SK-N-SH (cell line): Measurements from ENCODE around the gene CCNF. TPM values are rescaled to one million over a fixed set of nuclear protein-coding genes. Genes with fewer than 3 reads are reported as not detected.

Experiments used
- CTCF ChIA-PET: fragments of 300-600, 350-600 bp; formaldehyde crosslinking; extraction: SDS; loops from one replicate; lab custom pipeline; 2021; lab: Yijun Ruan, JAX
- POLR2A ChIA-PET: fragments of 350-600 bp; sonication (Branson Sonifier 250); formaldehyde crosslinking; extraction: SDS; loops from one replicate; lab custom pipeline; 2020; ENCODE audit warnings: antibody characterized with exemption, inconsistent platforms; lab: Yijun Ruan, JAX
- DNase-seq: peaks from one replicate; pipeline ENCODE4 v3.0.0; 2012
- H2AFZ ChIP-seq: fragments of 200-600 bp; sonication (generic); 2 replicates; pipeline ENCODE4 v1.8.1; 2016; ENCODE audit warnings: antibody characterized with exemption, mild to moderate bottlenecking, low read depth
- H3F3A ChIP-seq: fragments of 200-600 bp; sonication (generic); replicated peaks from 2 replicates; pipeline ENCODE3; 2016; ENCODE audit warnings: antibody characterized with exemption, mild to moderate bottlenecking; ENCODE audit not compliant: insufficient read depth
- H3K27ac ChIP-seq, 2 experiments: fragments of 200-500 bp in 1 of 2; fragments of 200-600 bp in 1 of 2; sonication (Bioruptor generic) in 1 of 2; sonication (generic), shearing (Covaris generic) in 1 of 2; 2 replicates each; pipeline versions ENCODE4 v1.5.1 to v1.6.1; 2014 to 2016; ENCODE audit warnings: low read depth in 2 of 2, inconsistent platforms in 1 of 2, low read length in 1 of 2, mild to moderate bottlenecking in 1 of 2, mixed read lengths in 1 of 2
- H3K27me3 ChIP-seq: fragments of 200-600 bp; sonication (generic), shearing (Covaris generic); 2 replicates; pipeline ENCODE4 v1.6.1; 2016; ENCODE audit warnings: mixed run types; ENCODE audit not compliant: insufficient read depth
- H3K36me3 ChIP-seq, 2 experiments: fragments of 200-500 bp in 1 of 2; fragments of 200-600 bp in 1 of 2; sonication (Bioruptor generic) in 1 of 2; sonication (generic) in 1 of 2; replicated peaks in 1 of 2; 2 replicates each; pipeline versions ENCODE3 to v1.5.1; 2014 to 2016; ENCODE audit warnings: low read length in 1 of 2, mild to moderate bottlenecking in 1 of 2; ENCODE audit not compliant: insufficient read depth in 2 of 2, control insufficient read depth in 1 of 2
- H3K4me1 ChIP-seq, 2 experiments: fragments of 200-500 bp in 1 of 2; fragments of 200-600 bp in 1 of 2; sonication (Bioruptor generic) in 1 of 2; sonication (generic), shearing (Covaris generic) in 1 of 2; 2 replicates each; pipeline versions ENCODE4 v1.5.1 to v1.6.1; 2014 to 2016; ENCODE audit warnings: low read depth in 1 of 2, low read length in 1 of 2, mixed run types in 1 of 2; ENCODE audit not compliant: insufficient read depth in 2 of 2, control insufficient read depth in 1 of 2
- H3K4me2 ChIP-seq: fragments of 200-600 bp; sonication (generic), shearing (Covaris generic); 2 replicates; pipeline ENCODE4 v1.6.1; 2017; ENCODE audit warnings: mixed run types
- H3K4me3 ChIP-seq, 2 experiments: fragments of 200-500 bp in 1 of 2; fragments of 200-600 bp in 1 of 2; sonication (Bioruptor generic) in 1 of 2; sonication (generic), shearing (Covaris generic) in 1 of 2; 2 replicates each; pipeline versions ENCODE4 v1.5.1 to v1.8.1; 2014 to 2016; ENCODE audit warnings: low read depth in 2 of 2, inconsistent platforms in 1 of 2, low read length in 1 of 2, mild to moderate bottlenecking in 1 of 2, mixed read lengths in 1 of 2, moderate library complexity in 1 of 2
- H3K79me2 ChIP-seq: fragments of 200-600 bp; sonication (generic); 2 replicates; pipeline ENCODE4 v1.8.1; 2017; ENCODE audit warnings: mild to moderate bottlenecking; ENCODE audit not compliant: insufficient read depth
- H3K9ac ChIP-seq: fragments of 200-600 bp; sonication (generic); 2 replicates; pipeline ENCODE4 v1.6.1; 2017; ENCODE audit warnings: mixed run types
- H3K9me2 ChIP-seq: fragments of 200-600 bp; sonication (generic); 2 replicates; pipeline ENCODE4 v1.6.1; 2017; ENCODE audit warnings: mixed run types
- H3K9me3 ChIP-seq: fragments of 200-600 bp; sonication (generic); 2 replicates; pipeline ENCODE4 v1.6.1; 2017; ENCODE audit warnings: mixed run types, mild to moderate bottlenecking, moderate library complexity
- H4K20me1 ChIP-seq: fragments of 200-600 bp; sonication (generic); 2 replicates; pipeline ENCODE4 v1.6.1; 2017; ENCODE audit warnings: mild to moderate bottlenecking, mixed run types; ENCODE audit not compliant: insufficient read depth
- CHD2 ChIP-seq: fragments of 150-350 bp; IDR thresholded peaks from 2 replicates; pipeline ENCODE4 v1.6.1; 2018; ENCODE audit warnings: low read length; ENCODE audit not compliant: partially characterized antibody
- EP300 ChIP-seq, 2 experiments: IDR thresholded peaks; 2 replicates each; pipeline versions ENCODE4 v1.4.0 to v1.6.1; 2012; ENCODE audit warnings: borderline replicate concordance in 1 of 2, low read depth in 1 of 2, low read length in 1 of 2
- FOXJ3 ChIP-seq: sonication (generic); formaldehyde crosslinking; IDR thresholded peaks from 2 replicates; pipeline ENCODE4 v1.5.1; 2020; ENCODE audit warnings: mild to moderate bottlenecking, missing genetic modification reagents
- FOXM1 ChIP-seq: IDR thresholded peaks from 2 replicates; pipeline ENCODE4 v1.4.0; 2012; ENCODE audit warnings: low read depth, mild to moderate bottlenecking
- GATA2 ChIP-seq: sonication (generic); formaldehyde crosslinking; IDR thresholded peaks from 2 replicates; pipeline ENCODE4 v1.5.0; 2020; ENCODE audit warnings: mild to moderate bottlenecking, missing genetic modification reagents
- MXI1 ChIP-seq: IDR thresholded peaks from 2 replicates; pipeline ENCODE4 v1.6.1; 2012; ENCODE audit warnings: mild to moderate bottlenecking, low read depth, low read length, improper control_type of control experiment
- RAD21 ChIP-seq: IDR thresholded peaks from 2 replicates; pipeline ENCODE4 v1.6.1; 2012; ENCODE audit warnings: mild to moderate bottlenecking, low read length
- RFX5 ChIP-seq: IDR thresholded peaks from 2 replicates; pipeline ENCODE4 v1.6.1; 2012; ENCODE audit warnings: mild to moderate bottlenecking, improper control_type of control experiment, low read length
- SMC3 ChIP-seq: IDR thresholded peaks from 2 replicates; pipeline ENCODE4 v1.6.1; 2012; ENCODE audit warnings: low read depth, low read length, improper control_type of control experiment
- TAF1 ChIP-seq: IDR thresholded peaks from 2 replicates; pipeline ENCODE4 v1.6.1; 2012; ENCODE audit warnings: low read depth, mild to moderate bottlenecking, low read length, moderate library complexity, borderline replicate concordance
- TCF12 ChIP-seq: IDR thresholded peaks from 2 replicates; pipeline ENCODE4 v1.4.0; 2012
- WGBS: methylation state at CpG from one replicate; pipeline ENCODE4 v1.1.6; 2017; ENCODE audit warnings: low lambda C conversion rate; 5-methylcytosine and 5-hydroxymethylcytosine counted together
- polyA plus RNA-seq, 3 experiments: library from polyadenylated mRNA; depleted of rRNA; stranded (reverse); fragments of >200 nt; gene quantifications; 2 replicates each; pipeline ENCODE4 v1.2.3, GENCODE V29; 2012
- TF ChIP-seq, protein P1 (sequence below): fragments of 150-350 bp; IDR thresholded peaks from 2 replicates; pipeline ENCODE4 v1.6.1; 2017; ENCODE audit warnings: antibody characterized with exemption, low read length, low read depth, borderline replicate concordance
- TF ChIP-seq, protein P2 (sequence below): IDR thresholded peaks from 2 replicates; pipeline ENCODE4 v1.6.1; 2012; ENCODE audit warnings: mild to moderate bottlenecking, low read depth, low read length, moderate library complexity
- TF ChIP-seq, protein P3 (sequence below): fragments of 200-600 bp; sonication (generic); IDR thresholded peaks from 2 replicates; pipeline ENCODE4 v1.6.1; 2017; ENCODE audit warnings: antibody characterized with exemption, mild to moderate bottlenecking, moderate library complexity

CCNF gene
- polyA plus RNA-seq, 1 of the 3 experiments (the other 2 are of a cell fraction) = 4.6 TPM

DNA sequence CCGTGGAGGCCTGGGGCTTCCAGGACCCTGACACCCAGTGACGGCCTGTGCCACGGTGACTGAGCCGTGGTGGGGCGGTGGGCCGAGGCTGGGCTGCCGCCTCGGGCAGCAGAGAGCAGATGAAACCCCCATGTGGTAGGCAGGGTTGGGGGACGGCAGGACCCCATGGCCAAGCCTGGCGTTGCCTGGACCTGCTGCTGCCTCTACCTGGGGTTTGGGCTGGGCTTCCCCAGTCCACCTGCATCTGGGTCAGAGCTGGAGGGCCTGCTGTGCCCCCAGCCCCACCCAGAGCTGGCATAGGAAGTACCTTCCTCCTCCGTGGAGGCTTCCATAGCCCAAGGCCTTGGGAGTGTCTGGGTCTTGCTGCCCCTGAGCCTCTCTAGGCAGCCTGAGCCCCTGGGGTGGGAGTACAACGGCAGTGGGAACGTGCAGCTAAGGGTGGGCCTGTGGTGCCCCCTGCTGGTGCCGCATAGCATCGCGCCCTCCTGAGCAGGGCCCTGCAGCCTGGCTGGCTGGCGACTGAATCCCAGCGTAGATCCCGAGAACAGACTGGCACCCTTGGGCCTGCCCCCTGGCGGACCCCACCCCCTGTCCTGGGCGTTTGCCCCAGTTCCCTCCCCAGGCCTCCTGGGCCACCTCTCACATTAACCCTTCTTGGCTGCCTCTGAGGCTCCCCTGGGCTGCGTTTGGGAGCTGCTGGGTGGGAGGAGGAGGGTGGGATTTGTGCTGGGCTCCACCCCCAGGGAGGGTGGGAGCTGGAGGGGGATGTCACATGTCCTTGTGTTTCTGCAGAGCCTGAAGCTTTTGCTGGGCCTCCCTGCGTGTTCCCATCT is 71.9 kb downstream of the CCNF start (continued):
- no peak for TF ChIP-seq TAF1
- no peak for TF ChIP-seq TCF12
- no peak for TF ChIP-seq FOXM1

DNA sequence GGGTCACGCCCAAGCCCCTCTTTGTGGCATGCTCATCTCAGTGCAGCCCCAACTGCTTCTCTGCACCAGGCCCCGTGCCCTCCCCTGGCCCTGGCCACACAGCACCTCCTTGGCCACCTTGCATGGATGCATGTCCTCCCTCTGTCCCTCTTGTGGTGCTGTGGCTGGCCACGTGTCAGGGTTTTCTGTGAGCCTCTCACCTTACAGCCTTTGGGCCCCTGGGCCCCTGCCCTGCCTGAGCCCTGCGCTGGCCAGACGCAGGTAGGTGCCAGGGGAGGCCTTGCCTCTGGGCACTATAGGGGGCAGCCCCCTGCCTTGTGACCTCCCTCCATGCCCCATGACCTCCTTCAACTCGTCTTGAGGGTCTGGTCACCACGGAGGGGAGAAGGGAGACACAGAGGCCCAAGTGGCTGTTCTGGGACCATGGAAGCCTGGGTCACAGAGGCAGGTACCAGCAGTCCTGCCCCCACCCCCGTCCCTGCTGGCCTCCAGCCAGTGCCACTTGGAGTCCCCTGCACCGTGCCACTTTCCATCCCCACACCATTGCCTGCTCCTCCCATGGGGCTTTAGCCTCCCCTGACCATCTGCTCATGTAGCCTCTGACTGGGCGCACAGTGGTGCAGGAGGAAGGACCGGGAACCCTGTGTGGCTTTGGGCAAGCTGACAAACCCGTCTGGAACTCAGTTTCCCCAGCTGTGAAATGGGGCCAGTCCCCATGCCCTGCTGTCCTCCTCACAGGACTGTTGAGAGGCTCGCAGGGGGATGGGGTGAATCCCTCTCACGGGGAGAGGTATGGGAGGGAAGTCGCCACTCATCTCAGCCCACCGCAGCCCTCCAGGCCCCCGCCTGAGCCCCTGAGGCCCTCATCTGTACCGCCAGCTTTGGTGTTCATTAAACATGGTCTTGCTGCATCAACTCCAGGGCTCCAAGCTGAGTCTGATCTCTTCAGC is 73.0 kb downstream of the CCNF start:
- no peak overlapping the region for H3K9ac ChIP-seq
- peaks cover 0 to 13% of the 10 kb centered on the region in 2 experiments for H3K36me3 ChIP-seq
- DNase-seq = no peak
- H3K79me2 ChIP-seq = no peaks in the 10 kb centered on the region
- H3K27me3 ChIP-seq = no peaks in the 10 kb centered on the region
- H3K4me3 ChIP-seq = no peak overlapping the region
- no peak overlapping the region for H2AFZ ChIP-seq
- H4K20me1 ChIP-seq = 0 out of 2 replicates have a peak, but pooled peaks cover 4% of the 10 kb centered on the region
- no peak overlapping the region for H3K4me2 ChIP-seq
- 87% methylated on average over 11 of the region's 18 CpGs for WGBS
- peaks cover 0 to 19% of the 10 kb centered on the region in 2 experiments; a peak in 1 of 4 replicates for H3K4me1 ChIP-seq
- TF ChIP-seq RFX5 (no peak), MXI1 (no peak), GATA2 (CRISPR knock-in tag) (no peak), FOXJ3 (CRISPR knock-in tag) (no peak), SMC3 (no peak), RAD21 (no peak)
- TF ChIP-seq, protein P1, sequence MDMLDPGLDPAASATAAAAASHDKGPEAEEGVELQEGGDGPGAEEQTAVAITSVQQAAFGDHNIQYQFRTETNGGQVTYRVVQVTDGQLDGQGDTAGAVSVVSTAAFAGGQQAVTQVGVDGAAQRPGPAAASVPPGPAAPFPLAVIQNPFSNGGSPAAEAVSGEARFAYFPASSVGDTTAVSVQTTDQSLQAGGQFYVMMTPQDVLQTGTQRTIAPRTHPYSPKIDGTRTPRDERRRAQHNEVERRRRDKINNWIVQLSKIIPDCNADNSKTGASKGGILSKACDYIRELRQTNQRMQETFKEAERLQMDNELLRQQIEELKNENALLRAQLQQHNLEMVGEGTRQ = no peak
- no peaks in the 10 kb centered on the region for H3K9me2 ChIP-seq
- H3K9me3 ChIP-seq = no peaks in the 10 kb centered on the region
- peaks cover 4% of the 10 kb centered on the region for H3F3A ChIP-seq
- H3K27ac ChIP-seq = no peak overlapping the region; a peak in 1 of 4 replicates
- POLR2A ChIA-PET = interaction anchor here (1.0 to 2.6 kb wide), 6 partner anchors 18 to 72 kb away, joined by 4 to 19 read pairs (median 4); partner anchors contain the start of genes AMDHD2, CCNF, NTN3 and TBC1D24
- CTCF ChIA-PET = interaction anchor here (0.6 to 4.3 kb wide), 34 partner anchors 10 to 307 kb away, joined by 3 to 95 read pairs (median 6); partner anchors contain the start of genes ABCA3, AMDHD2, ATP6V0C and CCNF

DNA sequence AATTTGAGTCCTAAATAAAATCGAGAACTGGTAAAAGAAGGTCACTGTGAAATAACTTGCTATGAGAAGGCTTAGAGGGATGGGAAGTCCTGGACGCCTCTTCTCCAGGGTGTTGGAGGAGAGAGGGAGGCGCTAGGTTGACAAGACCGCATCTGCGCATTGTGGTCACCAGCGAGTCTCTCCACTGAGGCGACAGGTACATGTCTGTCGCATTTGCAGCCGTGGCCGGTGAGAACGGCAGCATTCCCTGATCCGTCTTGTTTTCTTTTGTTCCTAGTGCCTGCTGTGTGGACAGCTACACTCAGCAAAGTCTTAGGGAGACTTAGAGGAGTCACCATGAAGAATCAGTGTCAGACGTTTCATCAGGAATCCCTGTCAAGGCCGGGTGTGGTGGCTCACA is 76.4 kb downstream of the CCNF start:
- Histone ChIP-seq H3K36me3 (no peaks in the 10 kb centered on the region), H3K79me2 (no peaks in the 10 kb centered on the region), H3K4me3 (no peak overlapping the region), H3K9ac (no peak overlapping the region), H4K20me1 (0 out of 2 replicates have a peak, but pooled peaks cover 3% of the 10 kb centered on the region), H3K27ac (no peak overlapping the region), H3K27me3 (no peaks in the 10 kb centered on the region), H3K9me3 (no peaks in the 10 kb centered on the region), H3K4me1 (peaks cover 0 to 10% of the 10 kb centered on the region in 2 experiments; a peak in 1 of 4 replicates), H3F3A (peaks cover 4% of the 10 kb centered on the region), H3K9me2 (no peaks in the 10 kb centered on the region), H3K4me2 (no peak overlapping the region), H2AFZ (no peak overlapping the region)
- ChIA-PET POLR2A (no interaction called here), CTCF (no interaction called here)
- DNase-seq = no peak
- 93% methylated on average over 14 of the region's 14 CpGs for WGBS
- no peak for TF ChIP-seq FOXJ3 (CRISPR knock-in tag)
- no peak for TF ChIP-seq RFX5
- TF ChIP-seq, protein P2, sequence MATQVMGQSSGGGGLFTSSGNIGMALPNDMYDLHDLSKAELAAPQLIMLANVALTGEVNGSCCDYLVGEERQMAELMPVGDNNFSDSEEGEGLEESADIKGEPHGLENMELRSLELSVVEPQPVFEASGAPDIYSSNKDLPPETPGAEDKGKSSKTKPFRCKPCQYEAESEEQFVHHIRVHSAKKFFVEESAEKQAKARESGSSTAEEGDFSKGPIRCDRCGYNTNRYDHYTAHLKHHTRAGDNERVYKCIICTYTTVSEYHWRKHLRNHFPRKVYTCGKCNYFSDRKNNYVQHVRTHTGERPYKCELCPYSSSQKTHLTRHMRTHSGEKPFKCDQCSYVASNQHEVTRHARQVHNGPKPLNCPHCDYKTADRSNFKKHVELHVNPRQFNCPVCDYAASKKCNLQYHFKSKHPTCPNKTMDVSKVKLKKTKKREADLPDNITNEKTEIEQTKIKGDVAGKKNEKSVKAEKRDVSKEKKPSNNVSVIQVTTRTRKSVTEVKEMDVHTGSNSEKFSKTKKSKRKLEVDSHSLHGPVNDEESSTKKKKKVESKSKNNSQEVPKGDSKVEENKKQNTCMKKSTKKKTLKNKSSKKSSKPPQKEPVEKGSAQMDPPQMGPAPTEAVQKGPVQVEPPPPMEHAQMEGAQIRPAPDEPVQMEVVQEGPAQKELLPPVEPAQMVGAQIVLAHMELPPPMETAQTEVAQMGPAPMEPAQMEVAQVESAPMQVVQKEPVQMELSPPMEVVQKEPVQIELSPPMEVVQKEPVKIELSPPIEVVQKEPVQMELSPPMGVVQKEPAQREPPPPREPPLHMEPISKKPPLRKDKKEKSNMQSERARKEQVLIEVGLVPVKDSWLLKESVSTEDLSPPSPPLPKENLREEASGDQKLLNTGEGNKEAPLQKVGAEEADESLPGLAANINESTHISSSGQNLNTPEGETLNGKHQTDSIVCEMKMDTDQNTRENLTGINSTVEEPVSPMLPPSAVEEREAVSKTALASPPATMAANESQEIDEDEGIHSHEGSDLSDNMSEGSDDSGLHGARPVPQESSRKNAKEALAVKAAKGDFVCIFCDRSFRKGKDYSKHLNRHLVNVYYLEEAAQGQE = no peak
- TF ChIP-seq EP300 (IDR thresholded peaks at IDR 0.05; ENCODE audit: borderline replicate concordance in 1 of 2, low read depth in 1 of 2, low read length in 1 of 2) = no peak
- TF ChIP-seq CHD2 = no peak
- TF ChIP-seq, protein P3, sequence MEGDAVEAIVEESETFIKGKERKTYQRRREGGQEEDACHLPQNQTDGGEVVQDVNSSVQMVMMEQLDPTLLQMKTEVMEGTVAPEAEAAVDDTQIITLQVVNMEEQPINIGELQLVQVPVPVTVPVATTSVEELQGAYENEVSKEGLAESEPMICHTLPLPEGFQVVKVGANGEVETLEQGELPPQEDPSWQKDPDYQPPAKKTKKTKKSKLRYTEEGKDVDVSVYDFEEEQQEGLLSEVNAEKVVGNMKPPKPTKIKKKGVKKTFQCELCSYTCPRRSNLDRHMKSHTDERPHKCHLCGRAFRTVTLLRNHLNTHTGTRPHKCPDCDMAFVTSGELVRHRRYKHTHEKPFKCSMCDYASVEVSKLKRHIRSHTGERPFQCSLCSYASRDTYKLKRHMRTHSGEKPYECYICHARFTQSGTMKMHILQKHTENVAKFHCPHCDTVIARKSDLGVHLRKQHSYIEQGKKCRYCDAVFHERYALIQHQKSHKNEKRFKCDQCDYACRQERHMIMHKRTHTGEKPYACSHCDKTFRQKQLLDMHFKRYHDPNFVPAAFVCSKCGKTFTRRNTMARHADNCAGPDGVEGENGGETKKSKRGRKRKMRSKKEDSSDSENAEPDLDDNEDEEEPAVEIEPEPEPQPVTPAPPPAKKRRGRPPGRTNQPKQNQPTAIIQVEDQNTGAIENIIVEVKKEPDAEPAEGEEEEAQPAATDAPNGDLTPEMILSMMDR = no peak
